GM19452 (cell line): Measurements from ENCODE around the gene PDAP1.
A peak's percentile ranks its signal among the peaks of the same experiment; 100 is the strongest.
"Not testable (repeated sequence)": the region's sequence is repeated elsewhere in the genome, so short reads cannot be mapped to it uniquely, and the experiment has no call there.

Experiments
- ATAC-seq: cut with Tn5 transposase; IDR thresholded peaks from one replicate; pipeline ENCODE4 v1.9.1; 2021; ENCODE audit not compliant: unreplicated experiment

The PDAP1 gene, protein sequence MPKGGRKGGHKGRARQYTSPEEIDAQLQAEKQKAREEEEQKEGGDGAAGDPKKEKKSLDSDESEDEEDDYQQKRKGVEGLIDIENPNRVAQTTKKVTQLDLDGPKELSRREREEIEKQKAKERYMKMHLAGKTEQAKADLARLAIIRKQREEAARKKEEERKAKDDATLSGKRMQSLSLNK

DNA sequence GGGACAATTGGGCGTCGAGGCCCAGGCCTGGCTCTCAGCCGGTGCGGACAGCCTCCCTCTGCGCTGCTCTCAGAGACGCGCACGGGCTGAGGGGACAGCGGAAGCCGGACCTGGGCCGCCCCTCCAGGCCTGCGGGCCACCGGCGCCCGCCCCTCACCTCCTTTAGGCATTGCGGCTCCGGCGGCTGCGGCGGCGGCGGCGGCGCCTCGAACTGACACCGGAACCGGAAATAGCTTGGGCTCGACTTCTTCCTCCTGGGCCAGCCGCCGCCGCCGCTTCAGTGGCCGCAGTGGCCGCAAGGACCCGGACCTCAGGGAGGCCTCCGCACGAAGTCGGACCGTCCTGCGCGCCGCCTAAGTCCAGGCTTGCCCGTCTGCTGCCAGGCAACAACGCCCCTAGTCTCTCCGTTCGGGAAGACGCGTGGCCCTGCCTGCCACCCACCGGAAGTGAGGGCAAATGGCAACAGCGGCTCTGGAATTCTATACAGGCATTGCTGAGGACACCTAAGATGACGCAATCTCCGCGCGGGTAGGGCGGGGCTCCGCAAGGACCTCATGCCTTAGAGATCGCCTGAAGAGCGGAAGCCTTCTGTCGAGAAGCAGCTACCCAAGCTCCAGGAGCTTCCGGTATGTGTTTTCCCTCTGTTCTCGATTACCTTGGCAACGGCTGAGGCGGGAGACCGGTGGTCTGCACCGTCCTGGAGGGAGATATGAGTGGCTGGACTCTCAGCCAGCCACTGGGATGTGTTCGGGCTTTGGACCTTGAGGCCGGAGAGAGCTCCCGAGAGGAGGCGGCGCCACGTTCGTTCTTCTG is at the start of gene PDAP1, which contains the start of gene BUD31:
Gene PDAP1, minus strand, starts transcription at position 219 of the 813 bp plus-strand sequence. Its CDS starts 49 bp downstream, at position 170.
Gene BUD31, plus strand, starts transcription at position 591 of the 813 bp plus-strand sequence. CDS start 2,124 bp downstream, outside the sequence.
- ATAC-seq: peak; percentile 76

DNA sequence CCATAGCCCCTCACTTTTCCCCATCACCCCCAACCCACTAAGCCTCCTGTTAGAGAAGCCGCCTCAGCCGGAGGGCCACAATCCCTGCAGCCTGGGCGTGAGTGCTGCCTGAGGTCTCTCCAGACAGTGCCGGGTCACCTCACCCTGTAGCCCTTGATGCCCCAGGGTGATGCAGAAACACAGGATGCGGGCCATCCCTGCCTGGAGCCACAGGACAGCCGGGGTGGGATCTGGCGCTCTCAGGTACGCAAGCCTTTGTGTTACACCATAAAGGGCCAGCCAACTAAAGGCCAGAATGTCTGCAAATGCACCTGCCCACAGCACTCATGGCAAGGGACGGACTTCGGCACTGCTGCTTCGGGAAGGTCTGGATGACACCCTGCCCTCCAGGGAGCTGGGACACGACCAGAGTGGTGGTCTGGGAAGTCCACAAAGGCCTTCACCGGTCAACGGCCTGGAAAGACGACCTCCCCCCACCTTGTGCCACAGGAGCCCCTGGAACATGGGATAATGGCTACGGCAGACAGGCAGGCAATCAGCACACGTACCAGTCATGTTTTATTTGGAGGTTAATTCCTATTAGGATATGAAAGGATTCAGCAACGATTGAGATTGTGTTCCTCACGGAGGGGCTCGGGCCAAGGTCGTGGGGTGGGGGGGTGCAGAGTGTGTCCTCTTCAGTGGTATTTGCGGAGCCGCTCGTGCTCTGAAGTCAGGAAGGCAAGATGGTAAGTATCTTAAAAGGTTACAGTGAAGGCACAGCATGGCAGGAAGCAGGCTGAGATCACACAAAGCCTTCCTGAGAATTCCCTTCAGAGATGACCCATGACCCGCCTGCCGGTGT is 49.5 kb upstream of the PDAP1 start:
- no peak for ATAC-seq

DNA sequence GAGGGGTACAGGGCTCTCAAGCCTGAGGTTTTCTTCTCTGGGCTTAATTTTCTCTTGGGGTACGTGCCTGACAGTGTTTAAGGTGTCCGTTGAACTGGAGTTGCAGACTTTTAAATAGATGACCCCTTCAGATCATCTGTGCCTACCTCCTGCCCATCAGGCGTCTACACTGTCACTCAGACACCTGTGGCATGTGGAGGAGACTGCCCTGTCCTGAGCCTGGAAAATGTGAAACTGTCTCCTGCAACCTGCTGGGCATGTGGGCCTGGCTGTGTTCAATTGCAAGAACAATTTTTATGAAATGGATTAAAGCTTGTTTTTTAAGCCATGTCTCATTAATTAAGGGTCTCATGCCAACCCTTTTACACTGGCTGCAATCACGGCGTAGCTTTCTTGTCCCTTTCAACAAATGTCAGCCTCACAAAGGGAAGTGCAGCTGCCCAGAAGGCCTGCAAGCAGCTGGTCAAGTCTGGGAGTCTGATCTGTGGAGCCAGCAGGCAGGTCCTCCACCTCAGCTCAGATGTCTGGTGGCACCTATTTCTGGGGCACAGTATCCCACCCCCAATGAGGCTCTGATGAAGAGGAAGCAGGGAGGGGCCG is 48.8 kb upstream of the PDAP1 start:
- ATAC-seq: no peak

DNA sequence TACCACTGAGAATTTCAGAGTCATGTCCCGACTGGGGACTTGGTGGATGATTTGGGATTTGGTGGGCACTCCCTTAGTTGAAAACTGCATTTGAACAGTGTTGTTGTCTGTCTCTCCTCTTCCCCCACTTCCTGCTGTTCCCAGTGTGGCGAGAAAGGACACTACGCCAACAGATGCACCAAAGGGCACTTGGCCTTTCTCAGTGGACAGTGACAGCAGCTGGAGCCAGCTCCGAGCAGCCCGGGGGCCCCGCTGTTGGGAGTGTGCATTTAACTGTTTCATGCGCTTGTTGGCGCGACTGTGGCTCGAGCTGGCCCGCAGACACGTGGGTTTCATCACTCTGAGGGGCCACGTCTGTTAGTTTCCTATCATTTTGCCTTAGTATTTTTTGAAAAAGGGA is 47.9 kb upstream of the PDAP1 start:
- no peak for ATAC-seq

DNA sequence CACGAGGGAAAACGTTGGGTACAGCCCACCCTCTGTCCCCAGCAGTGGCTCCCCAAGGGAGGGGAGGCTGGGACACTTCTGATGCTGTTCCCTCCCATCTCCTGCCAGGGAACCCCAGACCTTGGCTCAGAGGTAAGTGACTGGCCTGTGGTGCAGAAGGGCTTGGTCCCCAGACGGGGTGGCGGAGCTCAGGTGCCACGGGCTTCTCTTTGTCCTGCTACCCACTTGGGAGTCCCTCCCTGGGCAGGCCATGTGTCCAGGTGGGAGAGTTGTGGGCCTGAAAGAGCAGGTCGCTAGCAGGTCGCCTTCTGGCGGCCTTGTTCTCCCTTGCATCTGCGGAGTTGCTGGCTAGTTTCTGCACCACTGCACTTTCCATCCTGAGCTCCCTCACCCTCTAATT is 47.5 kb upstream of the PDAP1 start:
- ATAC-seq: no peak

DNA sequence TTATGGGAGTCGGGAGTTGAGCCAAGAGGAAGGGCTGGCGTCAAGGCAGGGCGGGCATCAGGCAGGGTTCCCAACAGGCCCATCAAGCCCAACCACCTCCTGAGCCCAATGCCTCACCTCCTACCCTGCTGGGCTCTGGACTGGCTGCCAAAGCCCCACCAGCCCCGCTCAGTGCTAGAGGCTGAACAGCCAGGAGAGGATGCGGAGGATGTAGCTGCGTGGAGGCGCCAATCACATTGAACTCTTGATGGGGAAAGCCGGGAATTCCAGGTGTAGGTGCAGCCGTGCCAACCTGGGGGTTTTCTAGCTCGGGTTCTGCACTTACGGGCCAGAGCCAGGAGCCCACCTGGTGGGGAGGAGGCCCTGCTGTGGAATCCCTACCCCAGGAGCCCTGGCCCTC is 44.7 kb upstream of the PDAP1 start:
- ATAC-seq: no peak

DNA sequence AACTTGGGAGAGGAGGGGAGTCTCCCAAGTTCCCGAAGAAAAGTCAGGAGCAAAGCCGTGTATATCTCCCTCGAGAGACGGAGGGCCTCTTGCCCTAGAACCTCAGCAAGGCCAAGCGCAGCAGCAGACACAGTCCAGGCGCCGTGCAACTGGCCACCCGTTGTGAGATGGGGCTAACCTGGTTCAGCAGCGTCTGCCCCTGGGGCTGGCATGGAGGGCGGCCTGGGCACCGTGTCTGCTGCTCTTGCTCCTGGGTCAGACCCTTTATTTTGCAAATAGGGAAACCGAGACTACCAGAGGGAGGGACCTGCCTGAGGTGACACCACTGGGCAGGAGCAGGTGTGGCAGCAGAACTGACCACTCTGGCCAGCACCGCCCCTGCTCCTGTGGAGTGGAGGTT is 44.1 kb upstream of the PDAP1 start:
- no peak for ATAC-seq

DNA sequence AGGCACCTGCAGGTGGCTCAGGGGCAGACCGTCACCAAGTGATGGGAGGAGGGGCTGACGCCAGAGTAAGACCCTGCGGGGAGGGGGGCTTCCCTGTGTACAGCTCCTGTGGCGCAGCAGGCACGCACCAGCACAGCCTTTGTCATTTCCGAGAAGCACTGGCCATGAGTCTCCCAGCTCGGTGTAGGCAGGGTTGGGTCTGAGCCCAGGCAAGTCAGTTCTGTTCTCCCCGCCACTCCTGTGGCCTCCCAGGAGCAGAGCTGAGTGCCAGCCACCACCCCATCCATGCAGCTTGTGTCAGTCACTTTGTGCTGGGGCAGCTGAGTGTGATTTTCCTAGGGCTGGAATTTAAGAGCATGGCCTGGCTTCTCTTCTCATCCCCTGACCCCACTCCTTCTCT is 43.5 kb upstream of the PDAP1 start:
- no peak for ATAC-seq

DNA sequence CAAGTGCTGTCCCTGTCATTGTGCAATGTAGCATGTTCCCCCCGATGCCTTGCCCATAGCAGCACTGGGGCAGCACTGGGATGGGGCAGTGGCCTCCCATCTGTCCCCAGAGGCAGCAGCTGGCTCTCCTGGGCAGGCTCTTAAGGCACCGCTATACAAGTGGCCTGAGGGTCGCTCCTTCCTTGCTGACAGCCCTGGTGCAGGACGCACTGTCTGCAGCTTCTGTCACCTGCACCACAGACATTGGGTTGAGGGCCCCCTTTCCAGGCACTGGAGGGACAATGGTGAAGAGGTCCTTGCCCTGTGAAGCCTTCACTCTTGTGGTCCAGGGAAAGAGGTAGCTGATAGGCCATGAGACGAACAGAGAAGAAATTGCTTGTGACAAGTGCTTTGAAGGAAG is 40.9 kb upstream of the PDAP1 start:
- ATAC-seq: no peak

DNA sequence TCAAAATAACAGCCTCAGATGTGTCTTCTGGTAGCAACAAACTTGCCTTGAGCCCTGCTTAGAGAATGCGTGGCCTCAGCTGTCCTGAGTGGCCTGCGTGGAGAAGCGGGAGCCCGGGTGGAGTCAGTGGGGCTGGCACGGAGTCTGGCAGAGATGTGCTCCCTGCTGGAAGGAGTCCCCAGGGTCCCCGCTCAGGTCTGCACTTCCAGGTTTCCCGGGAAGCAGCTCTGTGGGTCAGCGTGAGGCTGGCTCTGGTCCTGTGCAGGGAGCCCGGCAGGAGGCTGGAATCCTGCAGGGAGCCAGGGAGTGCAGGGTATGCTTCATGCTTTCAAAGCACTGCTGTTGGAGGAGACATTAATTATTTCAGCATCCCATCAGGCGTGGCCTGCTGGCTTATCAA is 40.5 kb upstream of the PDAP1 start:
- no peak for ATAC-seq

DNA sequence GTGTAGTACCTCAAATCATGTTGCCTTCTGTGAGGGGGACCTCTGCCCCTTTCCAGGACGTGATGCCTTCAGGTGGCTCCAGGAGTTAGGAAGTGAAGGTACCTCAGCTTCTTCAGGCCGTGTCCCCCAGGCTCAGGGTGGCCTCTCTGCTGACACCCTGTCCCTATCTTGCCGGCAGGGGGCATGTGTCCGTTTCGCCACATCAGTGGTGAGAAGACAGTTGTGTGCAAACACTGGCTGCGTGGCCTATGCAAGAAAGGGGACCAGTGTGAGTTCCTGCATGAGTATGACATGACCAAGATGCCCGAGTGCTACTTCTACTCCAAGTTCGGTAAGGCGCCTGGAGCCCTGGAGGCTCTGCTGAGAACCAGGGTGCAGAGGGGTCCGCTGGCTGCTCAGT is 39.5 kb upstream of the PDAP1 start:
- no peak for ATAC-seq

DNA sequence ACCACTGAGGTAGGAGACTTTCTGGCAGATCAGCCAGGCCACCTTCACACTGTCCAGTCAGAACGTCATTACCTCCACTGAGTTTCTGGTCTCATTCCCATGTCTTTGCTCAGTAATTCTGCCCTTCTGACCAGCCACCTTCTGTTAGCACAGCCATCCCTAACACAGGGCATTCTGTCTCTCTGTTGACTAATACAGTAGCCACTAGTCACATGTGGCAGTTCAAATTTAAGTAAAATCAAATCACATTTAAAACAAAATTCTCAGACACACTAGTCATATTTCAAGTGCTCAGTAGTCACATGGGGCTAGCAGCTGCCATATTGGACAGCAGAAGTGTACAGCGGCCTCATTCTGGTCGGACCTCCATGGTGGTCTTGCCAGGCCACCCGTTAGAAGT is 37.7 kb upstream of the PDAP1 start:
- ATAC-seq: no peak

DNA sequence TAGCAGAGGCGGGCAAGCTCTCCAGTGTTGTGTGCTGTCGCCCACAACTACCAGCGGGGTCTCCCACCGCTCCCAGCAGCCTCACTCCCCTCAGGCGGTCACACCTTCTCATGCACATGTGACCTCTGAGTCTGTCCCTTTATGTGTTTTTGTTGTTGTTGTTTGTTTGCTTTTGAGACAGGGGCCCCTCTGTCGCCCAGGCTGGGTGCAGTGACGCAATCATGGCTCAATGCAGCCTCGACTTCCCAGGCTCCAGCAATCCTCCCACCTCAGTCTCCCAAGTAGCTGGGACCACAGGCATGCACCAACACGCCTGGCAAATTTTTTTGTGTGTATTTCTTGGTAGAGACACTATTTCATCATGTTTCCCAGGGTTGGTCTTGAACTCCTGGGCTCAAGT is 31.8 kb upstream of the PDAP1 start:
- ATAC-seq: no peak

DNA sequence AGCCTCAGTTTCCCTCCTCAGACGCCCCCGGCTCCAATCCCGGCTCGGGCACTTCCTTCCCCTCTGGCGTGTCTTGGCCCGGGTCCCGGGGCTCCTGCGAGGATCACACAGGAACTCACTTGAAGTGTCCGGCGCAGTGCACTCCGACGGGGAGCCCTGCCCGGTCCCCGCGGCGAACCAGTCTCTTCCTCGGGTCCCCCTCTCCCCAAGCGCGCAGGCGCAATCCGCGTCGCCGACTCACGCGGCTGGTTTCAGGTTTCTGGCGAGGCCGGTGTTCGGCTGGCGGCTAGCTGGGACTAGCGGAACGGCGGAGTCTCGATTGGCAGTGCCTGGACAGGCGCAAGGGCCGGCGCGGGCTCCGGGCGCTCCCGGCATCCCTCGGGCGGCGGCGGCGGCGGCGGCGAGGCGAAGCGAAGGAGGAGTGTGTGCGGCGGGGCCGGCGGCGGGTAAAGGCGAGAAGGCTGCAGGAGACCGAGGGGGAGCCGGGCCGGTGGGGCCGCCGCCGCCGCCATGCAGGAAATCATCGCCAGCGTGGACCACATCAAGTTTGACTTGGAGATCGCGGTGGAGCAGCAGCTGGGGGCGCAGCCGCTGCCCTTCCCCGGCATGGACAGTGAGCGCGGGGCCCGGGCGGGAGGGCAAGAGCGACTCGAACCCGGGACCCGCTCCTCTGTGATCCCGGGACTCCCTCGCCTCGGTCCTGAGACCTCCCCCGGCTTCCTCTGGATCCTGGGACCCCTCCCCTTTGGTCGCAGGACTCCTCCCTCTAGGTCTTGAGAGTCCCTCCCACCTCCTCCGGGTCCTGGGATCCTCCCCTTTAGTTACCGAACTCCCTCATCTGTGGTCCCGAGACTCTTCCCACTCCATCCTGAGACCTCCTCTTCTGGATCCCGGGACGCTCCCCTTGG is 30.4 kb upstream of the PDAP1 start, which contains the start of the genes CPSF4 and PTCD1:
Gene CPSF4, plus strand, starts transcription at position 371 of the 908 bp plus-strand sequence. Its CDS starts 140 bp downstream, at position 511.
Gene PTCD1, minus strand, starts transcription at position 226 of the 908 bp plus-strand sequence. CDS start 3,556 bp downstream, outside the sequence.
- peak; percentile 90 for ATAC-seq

DNA sequence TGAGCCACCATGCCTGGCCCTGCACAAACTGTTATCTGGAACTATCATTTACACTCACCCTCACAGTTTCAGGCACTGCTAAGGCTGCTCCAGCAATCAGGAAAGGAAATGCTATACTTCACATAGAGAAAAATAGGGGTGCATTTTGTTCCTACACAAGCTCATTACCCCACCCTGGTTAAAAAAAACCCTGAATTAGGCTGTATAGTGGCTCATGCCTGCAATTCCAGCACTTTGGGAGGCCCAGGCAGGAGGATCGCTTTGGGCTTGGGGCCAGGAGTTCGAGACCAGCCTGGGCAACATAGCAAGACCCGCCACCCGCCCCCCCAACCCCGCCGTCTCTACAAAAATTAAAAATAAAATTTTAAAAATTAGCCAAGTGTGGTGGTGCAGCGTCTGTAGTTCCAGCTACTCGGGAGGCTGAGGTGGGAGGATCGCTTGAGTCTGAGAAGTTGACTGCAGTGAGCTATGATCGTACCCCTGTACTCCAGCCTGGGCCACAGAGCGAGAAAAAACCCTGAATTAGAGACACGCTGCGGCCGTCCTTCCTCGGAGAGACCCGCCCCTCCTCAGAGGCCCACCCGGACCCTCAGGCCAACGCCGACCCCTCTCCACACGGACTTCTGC is 29.7 kb upstream of the PDAP1 start:
- no peak for ATAC-seq

DNA sequence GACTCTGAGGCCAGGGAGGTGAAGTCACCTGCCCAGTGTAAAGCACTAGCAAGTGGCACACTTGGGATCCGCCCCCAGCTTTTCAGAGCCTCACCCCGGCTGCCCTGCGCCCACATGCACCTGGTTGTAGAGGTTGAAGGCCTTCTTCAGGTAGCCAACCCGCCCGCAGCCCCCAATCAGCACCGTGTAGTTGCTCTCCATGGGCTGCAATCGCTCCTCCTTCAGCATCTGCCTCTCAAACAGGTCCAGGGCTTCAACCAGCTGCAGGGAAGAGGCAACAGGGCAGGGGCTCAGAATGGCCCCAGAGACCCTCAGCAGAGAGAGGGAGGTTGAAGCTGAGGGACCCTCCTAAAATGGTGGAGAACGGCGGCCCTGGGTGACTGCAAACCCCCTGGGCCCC is 24.8 kb upstream of the PDAP1 start:
- ATAC-seq: no peak

DNA sequence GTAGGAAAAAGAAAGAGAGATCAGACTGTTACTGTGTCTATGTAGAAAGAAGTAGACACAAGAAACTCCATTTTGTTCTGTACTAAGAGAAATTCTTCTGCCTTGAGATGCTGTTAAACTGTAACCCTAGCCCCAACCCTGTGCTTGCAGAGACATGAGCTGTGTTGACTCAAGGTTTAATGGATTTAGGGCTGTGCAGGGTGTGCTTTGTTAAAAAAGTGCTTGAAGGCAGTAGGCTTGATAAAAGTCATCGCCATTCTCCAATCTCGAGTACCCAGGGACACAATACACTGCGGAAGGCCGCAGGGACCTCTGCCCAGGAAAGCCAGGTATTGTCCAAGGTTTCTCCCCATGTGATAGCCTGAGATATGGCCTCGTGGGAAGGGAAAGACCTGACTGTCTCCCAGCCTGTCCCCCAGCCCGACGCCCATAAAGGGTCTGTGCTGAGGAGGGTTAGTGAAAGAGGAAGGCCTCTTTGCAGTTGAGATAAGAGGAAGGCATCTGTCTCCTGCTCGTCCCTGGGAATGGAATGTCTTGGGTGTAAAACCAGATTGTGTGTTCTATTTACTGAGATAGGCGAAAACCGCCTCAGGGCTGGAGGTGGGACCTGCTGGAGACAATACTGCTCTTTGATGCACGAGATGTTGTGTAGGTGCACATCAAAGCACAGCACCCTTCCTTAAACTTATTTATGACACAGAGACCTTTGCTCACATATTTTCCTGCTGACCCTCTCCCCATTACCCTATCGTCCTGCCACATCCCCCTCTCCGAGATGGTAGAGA is 23.6 kb upstream of the PDAP1 start:
- ATAC-seq: not testable (repeated sequence)

DNA sequence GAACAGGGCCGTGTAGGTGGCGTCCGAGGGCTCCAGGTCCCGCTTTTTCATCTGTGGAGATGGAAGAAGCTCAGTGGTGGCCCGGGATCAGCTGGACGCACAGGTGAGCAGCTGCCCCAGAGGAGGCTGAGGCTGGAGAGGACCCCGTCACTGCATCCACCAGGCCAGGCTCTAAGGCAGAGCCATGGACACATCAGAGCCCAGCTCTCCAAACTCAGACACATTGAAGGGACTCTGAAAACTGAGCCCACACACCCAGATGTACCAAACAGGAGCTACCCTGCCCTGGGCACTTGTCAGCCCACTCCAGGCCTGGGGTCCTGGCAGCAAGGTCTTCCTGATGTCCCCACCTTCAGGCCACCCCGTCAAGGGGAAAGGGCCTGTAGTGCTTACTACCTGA is 21.4 kb upstream of the PDAP1 start:
- no peak for ATAC-seq
